NCI-H526 (cell line): ENCODE measurements around the gene FBF1.

ENCODE experiments used
- DNase-seq, 2 experiments: peaks; one replicate each; lab custom pipeline; 2025; lab: John Stamatoyannopoulos, UW

FBF1 gene

GRCh38 chr17:75917141-75917916 is 23.5 kb downstream of the FBF1 start:
- no peak for DNase-seq

GRCh38 chr17:75915268-75915667 is 25.6 kb downstream of the FBF1 start:
- DNase-seq = no peak

GRCh38 chr17:75914643-75915267 is 26.1 kb downstream of the FBF1 start:
- DNase-seq = no peak

- no peak for DNase-seq
Measured at GRCh38 chr17:75913537-75914210, 27.2 kb downstream of the FBF1 start.

- DNase-seq = no peak
Measured at GRCh38 chr17:75910699-75911098, 30.1 kb downstream of the FBF1 start.

GRCh38 chr17:75909812-75910274 is 31.0 kb downstream of the FBF1 start:
- peak in 1 of 2 experiments; percentile 48 for DNase-seq

- DNase-seq = peak in 1 of 2 experiments; percentile 61
Measured at GRCh38 chr17:75909051-75909811, 31.6 kb downstream of the FBF1 start.

GRCh38 chr17:75908201-75908600 is 32.6 kb downstream of the FBF1 start:
- no peak for DNase-seq

GRCh38 chr17:75906143-75906884 is 34.5 kb downstream of the FBF1 start:
- DNase-seq = peak in 1 of 2 experiments; percentile 18

- peak; percentile 91 to 98 for DNase-seq
Measured at GRCh38 chr17:75904749-75905521, 35.9 kb downstream of the FBF1 start, which contains the start of gene MRPL38. MRPL38 (minus strand) TSS chr17:75904884; CDS start chr17:75904875, 9 bp downstream.

- DNase-seq = no peak
Measured at GRCh38 chr17:75902406-75902805, 38.4 kb downstream of the FBF1 start.

GRCh38 chr17:75901727-75902126 is 39.1 kb downstream of the FBF1 start:
- no peak for DNase-seq

GRCh38 chr17:75900691-75901533 is 39.9 kb downstream of the FBF1 start:
- DNase-seq = no peak

GRCh38 chr17:75899767-75900468 is 40.9 kb downstream of the FBF1 start:
- no peak for DNase-seq

- DNase-seq = no peak
Measured at GRCh38 chr17:75899353-75899752, 41.5 kb downstream of the FBF1 start.

- no peak for DNase-seq
Measured at GRCh38 chr17:75898791-75899190, 42.1 kb downstream of the FBF1 start.

GRCh38 chr17:75898065-75898464 is 42.8 kb downstream of the FBF1 start:
- no peak for DNase-seq

- no peak for DNase-seq
Measured at GRCh38 chr17:75897160-75898019, 43.5 kb downstream of the FBF1 start.
